HS-5 (cell line): Measurements from ENCODE around the gene SLC38A10.
"Not testable (repeated sequence)": the region's sequence is repeated elsewhere in the genome, so short reads cannot be mapped to it uniquely, and the experiment has no call there.

Source experiments
- DNase-seq: peaks from one replicate; pipeline ENCODE4 v3.0.0-alpha.2; 2012; ENCODE audit warnings: low read depth

Gene SLC38A10

DNA sequence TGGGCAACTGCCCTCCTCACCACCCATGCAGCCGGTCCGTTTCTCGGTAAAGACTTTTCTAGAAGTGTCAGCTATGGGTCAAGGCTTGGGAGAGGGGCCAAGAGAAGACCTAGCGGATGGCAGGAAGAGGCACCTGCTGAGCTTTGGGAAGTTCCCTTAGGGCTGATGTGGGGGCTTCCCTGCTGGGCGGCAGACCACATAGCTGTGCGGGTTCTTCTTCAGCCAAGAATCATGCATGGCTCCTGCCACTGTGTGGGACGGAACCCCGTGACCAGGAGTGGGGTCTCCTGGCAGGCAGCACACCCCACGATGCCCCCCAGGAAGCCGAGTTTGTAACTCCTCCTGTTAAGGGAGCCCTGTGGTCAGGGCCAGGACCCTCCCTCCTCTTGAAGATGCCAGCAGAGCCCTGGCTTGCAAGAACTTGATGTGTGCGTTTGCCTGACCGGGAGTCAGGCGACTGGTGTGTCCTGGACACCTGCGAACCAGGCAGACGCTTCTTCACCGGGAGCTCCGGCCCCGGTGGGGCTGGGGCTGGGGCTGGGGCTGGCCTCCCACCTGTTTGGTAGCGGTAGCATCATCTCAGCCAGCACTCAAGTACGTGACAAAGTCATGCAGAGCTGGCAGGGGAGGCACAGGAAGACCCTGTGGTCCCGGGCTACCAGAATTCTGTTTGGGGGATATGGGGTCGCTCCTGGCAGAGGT is 17.7 kb upstream of the SLC38A10 start:
- no peak for DNase-seq

DNA sequence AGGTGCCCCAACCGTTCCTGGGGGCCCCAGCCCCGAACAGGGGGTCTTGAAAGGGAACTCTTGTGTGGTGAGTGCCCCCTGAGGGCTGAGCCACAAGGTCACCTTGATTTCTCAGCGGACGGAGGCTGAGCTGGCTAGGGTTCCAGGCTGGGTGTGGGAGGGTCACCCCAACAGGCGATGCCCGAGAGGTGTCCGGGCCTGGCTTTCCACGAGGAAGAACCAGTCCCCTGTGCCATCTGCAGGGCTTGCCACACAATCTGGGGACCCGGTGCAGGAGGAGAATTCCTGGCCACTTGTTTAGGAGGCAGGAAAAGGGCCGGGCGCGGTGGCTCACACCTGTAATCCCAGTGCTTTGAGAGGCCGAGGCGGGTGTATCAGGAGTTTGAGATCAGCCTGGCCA is 16.8 kb upstream of the SLC38A10 start:
- no peak for DNase-seq

DNA sequence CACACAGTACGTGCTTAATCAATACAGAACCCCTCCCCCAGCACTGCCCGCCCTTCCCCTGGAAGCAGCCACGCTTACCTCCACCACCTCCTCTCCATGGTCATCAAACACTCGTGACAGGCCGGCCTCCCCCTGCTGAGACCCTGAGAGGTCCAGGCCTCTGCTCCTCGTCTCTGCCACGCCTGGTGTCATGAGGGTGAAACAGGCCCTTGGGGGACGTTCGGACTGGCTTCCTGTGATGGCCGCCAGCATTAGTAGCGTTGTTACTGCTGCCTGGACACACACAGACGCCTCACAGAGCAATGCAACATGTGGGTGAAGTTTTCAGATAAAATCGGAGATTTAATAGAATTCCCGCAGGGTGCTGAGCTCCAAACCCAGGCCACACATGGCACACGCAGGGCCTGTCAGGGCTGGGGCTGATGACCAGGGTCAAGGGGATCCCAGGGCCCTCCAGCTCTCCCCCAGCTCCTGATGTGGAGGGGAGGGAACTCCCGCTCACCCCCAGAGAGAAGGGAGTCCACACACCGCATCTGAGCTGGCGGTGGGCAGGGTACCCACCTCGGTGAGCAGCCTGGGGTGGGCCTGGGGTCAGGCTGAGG is 15.9 kb upstream of the SLC38A10 start:
- DNase-seq = no peak

DNA sequence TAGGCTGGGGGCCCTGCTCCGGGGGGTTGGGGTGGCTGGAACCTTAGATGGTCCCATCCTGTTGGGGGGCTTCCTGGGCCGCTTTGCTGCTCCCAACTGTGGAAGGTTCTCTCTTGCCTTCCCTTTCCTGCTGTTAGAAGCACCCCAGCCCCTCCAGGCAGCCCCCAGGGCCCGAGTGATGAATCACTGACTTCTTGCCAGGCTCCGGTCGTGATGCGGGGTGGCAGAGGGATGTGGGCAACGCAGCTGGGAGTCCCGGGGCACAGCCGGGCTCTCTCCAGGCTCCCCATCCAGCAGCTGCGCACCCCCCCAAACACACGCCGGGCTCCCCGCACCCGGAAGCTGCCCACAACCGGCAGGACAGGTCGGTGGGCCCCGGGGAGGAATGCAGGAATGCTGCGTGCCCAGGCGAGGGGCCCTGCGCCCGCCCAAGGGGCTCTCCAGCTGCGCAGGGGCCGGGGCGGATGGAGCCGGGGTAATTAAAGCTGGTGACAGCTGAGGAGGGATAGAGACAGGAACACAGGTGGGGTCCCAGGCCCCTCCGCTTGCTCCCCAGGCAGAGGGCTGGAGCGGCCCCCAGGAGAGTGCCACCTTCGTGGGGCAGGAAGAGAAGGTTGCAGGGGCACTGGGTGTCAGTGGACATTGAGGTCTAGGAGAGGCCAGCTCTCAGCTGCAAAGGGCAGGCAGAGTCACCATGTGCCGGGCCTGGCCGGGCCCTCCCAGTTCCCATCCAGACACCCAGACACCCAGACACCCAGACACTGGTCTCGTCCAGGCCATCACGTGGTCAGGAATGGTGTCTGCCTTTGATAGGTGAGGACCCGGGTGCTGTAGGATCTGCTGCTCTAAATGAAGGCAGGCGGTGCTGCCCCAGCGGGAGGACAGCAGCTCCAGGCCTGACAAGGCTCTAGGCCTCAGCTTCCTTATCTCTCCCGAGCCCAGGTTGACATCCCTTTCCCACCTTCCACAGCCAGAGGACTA is 15.0 kb upstream of the SLC38A10 start:
- DNase-seq = no peak

DNA sequence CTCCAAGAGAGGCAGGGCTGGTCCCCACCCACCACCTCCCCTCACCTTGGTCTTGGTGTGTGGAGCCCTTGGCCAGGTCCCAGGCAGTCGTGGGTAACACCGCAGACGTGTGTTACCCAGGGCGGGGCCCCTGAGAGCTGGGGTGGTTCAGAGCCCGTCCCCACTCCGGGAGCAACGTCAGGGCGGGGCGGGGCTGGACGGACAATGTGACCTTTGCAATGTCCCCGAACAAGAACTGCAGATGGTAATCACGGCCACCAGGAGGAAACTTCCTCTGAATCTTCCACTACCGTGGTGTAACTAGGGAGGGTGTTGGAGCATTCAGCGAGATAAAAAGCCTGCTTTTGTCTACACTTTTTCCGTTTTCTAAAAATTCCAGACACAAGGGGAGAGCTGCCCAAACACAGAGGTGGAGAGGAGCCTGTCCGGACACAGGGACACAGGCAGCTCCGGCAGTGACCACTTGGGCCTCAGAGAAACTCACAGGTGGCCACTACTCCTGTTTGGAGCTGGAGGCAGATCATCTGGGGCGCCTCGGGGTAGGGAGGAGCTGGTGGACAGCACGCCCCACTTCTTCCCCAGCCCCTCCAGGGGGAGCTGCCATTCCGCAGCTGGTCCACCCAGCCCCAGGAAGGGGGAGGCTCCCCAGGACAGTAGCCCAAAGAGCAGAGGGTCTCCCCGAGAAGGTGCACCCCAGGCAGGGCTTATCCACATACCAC is 14.2 kb upstream of the SLC38A10 start:
- DNase-seq = no peak

DNA sequence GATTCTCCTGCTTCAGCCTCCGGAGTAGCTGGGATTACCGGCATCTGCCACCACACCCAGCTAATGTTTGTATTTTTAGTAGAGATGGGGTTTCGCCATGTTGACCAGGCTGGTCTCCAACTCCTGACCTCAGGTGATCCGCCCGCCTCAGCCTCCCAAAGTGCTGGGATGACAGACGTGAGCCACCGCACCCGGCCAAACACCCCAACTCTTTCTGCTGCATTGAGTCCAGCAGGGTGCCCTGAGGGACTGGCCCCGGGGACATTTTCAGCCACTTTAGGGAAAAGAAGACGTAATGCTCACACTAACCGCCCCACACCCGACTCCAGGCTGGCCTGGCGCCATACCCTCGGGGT is 13.7 kb upstream of the SLC38A10 start:
- DNase-seq = not testable (repeated sequence)

DNA sequence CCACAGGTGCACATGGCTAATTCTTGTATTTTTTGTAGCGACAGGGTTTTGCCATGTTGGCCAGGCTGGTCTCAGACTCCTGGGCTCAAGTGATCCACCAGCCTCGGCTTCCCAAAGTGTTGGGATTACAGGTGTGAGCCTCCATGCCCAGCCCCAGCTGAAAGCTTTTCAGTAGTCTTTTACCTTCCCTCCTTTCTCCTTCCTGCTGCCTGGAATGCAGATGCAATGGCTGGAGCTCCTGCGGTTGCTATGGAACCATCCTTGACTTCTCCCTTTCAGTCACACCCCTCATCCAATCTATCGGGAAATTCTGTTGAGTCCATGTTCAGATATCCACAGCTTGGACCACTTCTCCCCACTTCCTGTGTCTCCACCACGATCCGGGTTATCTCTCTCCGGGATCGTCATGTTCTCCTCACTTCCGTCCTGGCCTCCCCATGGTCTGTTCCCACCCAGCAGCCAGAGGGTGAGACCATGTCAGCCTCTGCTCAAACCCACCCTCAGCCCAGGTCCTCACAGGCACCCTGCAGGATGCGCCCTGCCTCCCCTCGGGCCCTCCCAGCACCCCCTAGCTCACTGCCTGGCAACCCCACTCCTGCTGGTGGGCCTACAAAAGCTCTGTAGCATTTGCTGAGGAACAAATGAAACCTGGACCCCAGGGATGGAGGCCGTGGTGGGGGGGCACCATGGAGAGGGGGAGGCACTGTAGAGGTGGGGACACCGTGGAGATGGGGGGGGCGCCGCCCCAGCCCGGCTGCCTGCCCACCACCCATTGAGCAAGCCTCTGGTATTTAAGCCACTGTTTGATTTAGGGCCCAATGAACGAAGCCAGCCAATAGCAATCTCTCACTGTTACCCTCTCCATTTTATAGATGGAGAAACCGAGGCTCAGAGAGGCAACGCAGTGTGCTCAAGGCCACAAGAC is 12.8 kb upstream of the SLC38A10 start:
- no peak for DNase-seq

DNA sequence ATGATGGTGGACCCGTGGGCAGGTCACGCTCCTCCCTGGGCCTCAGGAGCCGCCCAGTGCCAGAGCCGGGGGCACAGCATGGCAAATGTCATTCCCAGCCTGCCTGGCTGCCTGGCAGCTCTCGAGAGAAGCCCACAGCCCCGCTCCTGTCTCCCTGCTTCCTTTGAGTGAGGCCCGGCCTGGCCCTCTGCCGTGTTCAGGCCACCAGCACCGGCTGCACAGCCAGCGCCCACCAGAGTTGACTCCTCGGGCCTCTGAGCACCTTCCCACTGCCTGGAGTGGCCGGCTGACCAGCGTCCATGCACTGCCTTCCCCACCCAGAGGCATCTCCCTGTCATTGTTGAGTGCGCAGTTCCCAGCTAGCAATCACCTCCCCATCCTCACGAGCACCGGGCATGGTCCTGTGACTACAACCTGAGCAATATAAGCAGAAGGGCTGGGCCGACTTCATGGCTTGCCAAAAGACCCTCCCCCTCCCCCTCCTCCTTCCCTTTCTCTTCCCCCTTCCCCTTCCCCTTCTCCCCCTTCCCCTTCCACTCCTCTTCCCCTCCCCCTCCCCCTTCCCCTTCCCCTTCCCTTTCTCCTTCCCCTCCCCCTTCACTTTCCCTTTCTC is 11.9 kb upstream of the SLC38A10 start:
- no peak for DNase-seq

DNA sequence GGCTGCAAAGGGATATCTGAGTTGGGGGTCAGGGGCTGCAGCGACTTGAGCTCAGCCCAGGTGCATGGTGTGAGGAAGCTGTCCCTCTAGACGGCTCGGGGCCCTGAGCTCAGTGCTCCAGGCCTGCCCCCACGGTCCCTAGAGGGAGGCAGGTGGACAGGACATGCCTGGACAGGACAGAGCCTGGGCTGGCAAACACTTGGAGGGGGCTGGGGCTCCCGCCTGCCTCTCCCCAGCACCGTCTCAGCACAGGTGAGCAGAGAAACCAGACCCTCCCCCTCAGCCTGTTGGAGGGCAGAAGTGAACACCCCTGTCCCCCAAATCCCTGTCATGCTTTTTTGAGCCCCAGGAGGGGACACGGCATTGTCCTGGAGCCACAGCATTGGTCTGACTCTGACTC is 11.4 kb upstream of the SLC38A10 start:
- DNase-seq = no peak

DNA sequence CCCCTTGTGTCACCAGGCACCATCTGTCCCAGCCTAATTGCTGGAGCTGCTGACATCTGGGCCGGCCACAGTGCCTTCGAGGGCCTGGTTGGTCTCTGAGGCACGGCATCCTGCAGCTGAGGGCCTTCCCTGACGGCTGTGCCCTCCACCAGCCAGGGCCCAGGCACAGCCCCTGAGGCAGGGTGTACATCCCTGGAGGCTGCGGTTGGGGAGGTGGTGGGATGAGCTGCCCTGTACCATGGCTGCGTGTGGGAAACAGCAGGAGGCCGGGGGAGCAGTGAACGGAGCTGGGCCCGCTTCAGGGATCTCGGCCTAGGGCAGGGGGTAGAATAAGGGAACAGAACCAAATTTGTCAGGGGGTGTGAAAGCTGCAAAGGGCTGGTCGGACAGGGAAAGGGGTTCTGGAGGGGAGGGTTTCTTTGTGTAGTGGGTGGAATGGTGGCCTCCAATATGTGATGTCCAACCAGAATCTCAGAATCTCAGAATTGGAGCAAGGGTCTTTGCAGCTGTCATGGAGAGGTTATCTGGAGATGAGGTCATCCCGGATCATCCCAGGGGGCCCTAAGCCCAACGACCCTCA is 10.0 kb upstream of the SLC38A10 start:
- DNase-seq = no peak

DNA sequence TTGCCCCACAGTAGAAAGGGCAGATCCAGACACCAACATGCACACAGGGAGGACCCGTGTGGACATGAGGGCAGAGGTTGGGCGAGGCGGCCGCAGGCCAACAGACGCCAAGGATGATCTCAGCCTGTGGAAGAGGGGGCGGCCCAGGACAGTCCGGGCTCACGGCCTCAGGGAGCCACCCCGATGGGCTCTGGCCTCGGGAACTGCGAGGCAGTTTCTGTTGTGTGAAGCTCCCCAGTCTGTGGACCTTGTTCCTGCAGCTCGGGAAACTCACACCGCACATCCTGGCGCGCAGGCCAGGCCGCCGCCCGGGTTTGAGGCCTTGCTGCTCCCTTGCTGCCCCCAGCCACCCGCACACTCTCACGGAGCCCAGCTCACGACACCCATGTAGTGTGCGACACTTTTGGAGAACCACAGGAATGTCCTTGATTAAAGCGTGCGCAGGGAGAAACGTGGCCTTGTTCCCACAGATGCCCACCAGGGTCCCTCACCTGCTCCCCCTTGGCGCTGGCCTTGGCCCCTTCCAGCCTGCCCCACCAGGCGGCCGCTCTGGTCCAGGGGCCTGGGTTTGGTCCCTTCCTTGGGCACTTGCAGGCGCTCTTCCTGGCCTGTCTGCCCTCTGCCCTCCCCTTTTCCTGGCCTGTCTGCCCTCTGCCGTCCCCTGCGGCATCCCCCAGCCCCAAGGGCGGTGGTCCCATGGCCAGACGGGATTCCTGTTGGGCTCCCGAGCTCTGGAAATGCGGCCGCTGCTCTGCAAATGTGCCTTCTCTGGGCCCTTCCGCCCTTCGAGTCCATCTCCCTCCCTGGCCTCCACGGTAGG is 9.3 kb upstream of the SLC38A10 start:
- DNase-seq = no peak

DNA sequence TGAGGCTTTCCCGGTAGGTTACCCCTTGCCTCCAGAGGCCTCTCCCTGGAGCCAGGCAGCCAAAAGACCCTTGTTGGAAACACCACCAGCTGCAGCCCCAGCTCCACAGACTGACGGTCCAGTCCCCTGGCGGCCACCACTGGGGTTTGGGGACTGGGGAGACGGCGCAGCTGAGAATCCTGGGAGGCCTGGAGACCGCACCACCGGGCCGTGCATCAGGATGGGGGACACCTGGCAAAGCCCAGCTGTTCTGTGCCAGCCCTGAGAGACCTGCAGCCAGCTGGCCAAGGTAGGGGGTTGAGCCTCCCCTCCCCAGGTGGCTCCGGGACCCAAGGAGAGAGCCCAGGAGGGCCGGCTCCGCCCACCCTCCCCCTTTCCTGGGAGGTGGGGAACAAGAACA is 8.3 kb upstream of the SLC38A10 start:
- DNase-seq = no peak

DNA sequence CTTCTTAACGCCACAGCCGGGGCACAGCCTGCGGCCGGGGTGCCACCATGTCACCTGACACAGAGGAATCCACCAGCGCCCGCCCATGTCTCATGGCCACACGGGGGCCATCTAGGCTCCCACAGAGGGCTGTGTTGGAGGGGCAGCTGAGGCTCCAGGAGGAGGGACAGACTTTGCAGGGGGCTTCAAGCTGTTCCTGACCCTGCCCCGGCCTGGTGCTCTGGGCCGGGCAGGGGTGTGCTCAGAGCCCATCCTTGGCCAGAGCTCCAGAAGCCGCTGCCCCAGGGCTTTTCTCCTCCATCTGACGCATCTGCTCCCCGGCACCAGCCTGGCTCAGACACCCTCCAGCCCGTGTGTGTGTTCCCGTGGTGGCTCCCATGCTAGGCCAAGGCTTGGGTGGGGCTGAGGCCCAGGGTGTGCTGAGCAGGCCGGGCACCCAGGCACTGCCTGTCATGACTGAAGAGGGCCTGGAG is 7.8 kb upstream of the SLC38A10 start:
- no peak for DNase-seq

DNA sequence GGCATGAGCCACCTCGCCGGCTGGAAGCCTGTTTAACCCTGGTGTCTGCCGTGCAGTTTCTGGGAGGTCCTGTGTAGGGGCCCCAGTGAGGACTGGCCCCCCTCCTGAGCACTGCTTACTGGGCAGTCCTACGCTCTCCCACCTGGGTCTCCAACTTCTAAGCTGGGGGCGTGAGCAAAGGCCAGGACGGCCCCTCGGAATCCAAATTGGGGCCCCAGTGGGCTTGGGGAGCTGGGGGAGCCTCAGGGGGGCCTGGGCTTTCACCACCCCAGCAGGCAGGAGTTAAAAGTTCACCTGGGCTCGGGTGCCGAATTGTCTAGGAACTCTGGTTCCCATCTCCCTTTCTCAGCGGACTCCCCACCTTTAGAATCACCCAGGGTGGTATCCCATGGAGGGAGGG is 7.2 kb upstream of the SLC38A10 start:
- DNase-seq = no peak

DNA sequence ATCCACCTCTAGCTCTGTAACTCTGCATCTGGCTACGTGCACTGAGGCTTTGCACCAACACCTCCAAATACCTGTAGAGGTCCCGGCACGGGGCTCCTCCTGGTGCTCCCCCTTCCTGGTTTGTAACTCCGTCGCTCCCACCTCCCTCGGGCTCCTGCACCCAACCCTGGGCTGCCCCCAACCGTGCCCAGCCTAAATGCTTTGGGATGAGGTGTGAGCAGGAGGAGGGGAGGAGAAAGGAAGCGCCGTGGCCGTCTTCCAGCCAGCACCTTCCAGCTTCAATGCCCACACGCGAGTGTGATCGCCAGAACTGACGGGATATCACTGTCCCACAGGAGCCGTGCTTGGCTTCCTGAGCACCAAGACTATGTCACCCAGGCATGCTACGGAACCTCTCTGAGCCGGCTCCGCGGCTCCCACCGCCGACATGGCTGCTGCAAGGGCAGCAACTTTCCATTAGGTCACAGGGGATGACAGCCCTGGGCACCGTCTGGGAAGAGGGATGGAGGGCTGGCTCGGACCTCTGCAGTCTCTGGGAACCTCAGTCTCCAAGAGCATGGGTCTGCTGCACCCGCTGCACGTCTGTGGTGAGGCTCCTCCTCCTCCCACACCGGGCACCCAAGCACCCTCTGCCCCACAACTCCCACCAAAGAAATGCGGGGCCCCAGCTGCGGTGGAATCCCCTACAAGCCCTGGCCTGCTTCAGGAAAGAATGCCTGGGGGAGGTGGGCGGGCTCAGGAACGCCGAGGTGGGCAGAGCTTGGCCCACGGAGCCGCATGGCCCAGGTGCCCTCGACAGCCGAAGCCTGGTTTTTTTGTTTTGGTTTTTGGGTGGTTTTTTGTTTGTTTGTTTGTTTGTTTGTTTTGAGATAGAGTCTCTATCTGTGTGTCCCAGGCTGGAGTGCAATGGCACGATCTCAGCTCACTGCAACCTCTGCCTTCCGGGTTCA is 6.4 kb upstream of the SLC38A10 start:
- no peak for DNase-seq

DNA sequence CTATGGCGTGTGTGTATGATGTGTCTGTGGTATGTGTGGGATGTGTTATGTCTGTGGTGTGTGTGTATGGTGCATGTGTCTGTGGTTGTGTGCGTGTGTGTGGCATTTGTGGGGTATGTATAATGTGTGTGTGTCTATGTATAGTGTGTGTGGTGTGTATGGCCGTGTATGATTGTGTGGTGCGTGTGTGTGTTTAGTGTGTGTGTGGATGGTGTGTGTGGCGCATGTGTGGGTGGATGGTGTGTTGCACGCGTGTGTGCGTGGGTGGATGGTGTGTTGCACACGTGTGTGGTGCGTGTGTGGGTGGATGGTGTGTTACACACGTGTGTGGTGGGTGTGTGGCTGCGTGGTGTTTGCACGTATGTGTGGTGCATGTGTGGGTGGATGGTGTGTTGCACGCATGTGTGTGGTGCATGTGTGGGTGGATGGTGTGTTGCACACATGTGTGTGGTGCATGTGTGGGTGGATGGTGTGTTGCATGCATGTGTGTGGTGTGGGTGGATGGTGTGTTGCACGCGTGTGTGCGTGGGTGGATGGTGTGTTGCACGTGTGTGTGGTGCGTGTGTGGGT is 5.6 kb upstream of the SLC38A10 start:
- DNase-seq = no peak

DNA sequence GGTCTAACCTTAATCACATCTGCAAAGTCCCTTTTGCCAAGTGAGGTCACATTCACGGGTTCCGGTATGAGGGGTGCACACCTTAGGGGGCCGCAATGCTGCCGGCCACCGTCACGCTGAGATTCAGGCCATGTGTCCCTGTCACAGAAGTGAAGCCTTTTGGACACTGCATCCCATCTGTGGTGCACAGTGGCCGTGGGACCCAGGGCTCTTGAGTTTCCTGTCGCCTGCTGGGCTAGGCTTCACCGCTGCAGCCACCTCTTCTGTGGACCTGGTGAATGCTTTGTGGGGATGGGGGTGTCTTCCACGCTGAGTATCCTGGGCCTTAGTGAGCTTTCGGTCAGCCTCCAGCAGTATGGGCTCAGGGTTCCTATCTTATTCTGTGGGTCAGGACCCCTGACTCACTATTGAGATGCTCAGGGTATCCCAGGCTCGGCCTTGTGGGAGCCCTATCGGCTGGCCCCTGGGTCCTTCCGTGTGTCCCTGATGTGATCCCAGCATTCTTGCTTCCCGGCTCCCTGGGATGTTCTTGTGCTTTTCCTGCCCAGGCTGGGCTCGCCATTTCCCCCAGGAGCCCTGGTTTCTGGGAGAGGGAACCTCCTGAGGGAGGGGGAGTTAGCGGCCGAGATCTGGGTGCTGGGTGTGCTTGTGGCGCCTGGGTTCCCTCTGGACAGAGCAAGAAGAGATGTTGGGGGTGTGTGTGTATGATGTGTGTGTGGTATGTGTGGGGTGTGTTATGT is 4.9 kb upstream of the SLC38A10 start:
- DNase-seq = no peak
